Stimulated activated naive CD8-positive, alpha-beta T cell treated with anti-CD3 and anti-CD28 coated beads, Interleukin-15, Interleukin-2, amounts not matched to agents 100 U/mL and 50 U/mL, for 24 hours (primary cell): ENCODE measurements around the gene UTS2B.
"Not testable (repeated sequence)": the region's sequence is repeated elsewhere in the genome, so short reads cannot be mapped to it uniquely, and the experiment has no call there.

ENCODE experiments used
- ATAC-seq: fragments of 150-1000 bp; cut with Tn5 transposase; one replicate; pipeline ENCODE4 v1.10.0; 2021
- DNase-seq: peaks from one replicate; pipeline ENCODE4 v3.0.0; 2021

UTS2B gene

GRCh38 chr3:191280111-191280510 is 50.2 kb downstream of the UTS2B start:
- no peak for DNase-seq
- no peak for ATAC-seq

- no peak for DNase-seq
Observed at GRCh38 chr3:191275751-191276150, 54.6 kb downstream of the UTS2B start.

GRCh38 chr3:191275244-191275643 is 55.1 kb downstream of the UTS2B start:
- DNase-seq, ATAC-seq: not testable (repeated sequence)

More at GRCh38 chr3:191275751-191276150, 54.6 kb downstream of the UTS2B start:
- ATAC-seq: no peak

- DNase-seq (no peak), ATAC-seq (no peak)
Observed at GRCh38 chr3:191269289-191270085, 60.8 kb downstream of the UTS2B start.

GRCh38 chr3:191268737-191269136 is 61.6 kb downstream of the UTS2B start:
- no peak for DNase-seq

GRCh38 chr3:191263850-191264249 is 66.5 kb downstream of the UTS2B start:
- ATAC-seq: no peak

More at GRCh38 chr3:191268737-191269136, 61.6 kb downstream of the UTS2B start:
- ATAC-seq: no peak

GRCh38 chr3:191263365-191263764 is 67.0 kb downstream of the UTS2B start:
- DNase-seq (no peak), ATAC-seq (peak; percentile 49)

More at GRCh38 chr3:191263850-191264249, 66.5 kb downstream of the UTS2B start:
- no peak for DNase-seq

GRCh38 chr3:191262650-191263049 is 67.7 kb downstream of the UTS2B start:
- ATAC-seq: no peak

GRCh38 chr3:191261304-191261638 is 69.1 kb downstream of the UTS2B start:
- DNase-seq: no peak
- ATAC-seq: no peak

More at GRCh38 chr3:191262650-191263049, 67.7 kb downstream of the UTS2B start:
- no peak for DNase-seq

- no peak for DNase-seq
- no peak for ATAC-seq
Observed at GRCh38 chr3:191260431-191261303, 69.7 kb downstream of the UTS2B start.

GRCh38 chr3:191259486-191259885 is 70.8 kb downstream of the UTS2B start:
- DNase-seq (no peak), ATAC-seq (no peak)

- no peak for ATAC-seq
- no peak for DNase-seq
Observed at GRCh38 chr3:191257286-191257685, 73.0 kb downstream of the UTS2B start.

- ATAC-seq (no peak), DNase-seq (no peak)
Observed at GRCh38 chr3:191256405-191256804, 73.9 kb downstream of the UTS2B start.

GRCh38 chr3:191255156-191255555 is 75.2 kb downstream of the UTS2B start:
- ATAC-seq (no peak), DNase-seq (no peak)

- DNase-seq (no peak), ATAC-seq (no peak)
Observed at GRCh38 chr3:191254098-191254873, 76.0 kb downstream of the UTS2B start.

GRCh38 chr3:191253089-191253799 is 77.1 kb downstream of the UTS2B start:
- DNase-seq (no peak), ATAC-seq (no peak)

GRCh38 chr3:191246630-191247029 is 83.7 kb downstream of the UTS2B start:
- ATAC-seq (no peak), DNase-seq (no peak)

- not testable (repeated sequence) for DNase-seq, ATAC-seq
Observed at GRCh38 chr3:191246034-191246433, 84.3 kb downstream of the UTS2B start.

GRCh38 chr3:191244242-191244867 is 86.0 kb downstream of the UTS2B start:
- ATAC-seq: no peak
- DNase-seq: no peak

- DNase-seq (no peak), ATAC-seq (no peak)
Observed at GRCh38 chr3:191240486-191240885, 89.8 kb downstream of the UTS2B start.

GRCh38 chr3:191239407-191240031 is 90.8 kb downstream of the UTS2B start:
- DNase-seq: no peak
- no peak for ATAC-seq
